ENCODE results near the gene SDE2.
"Not testable (repeated sequence)": the region's sequence is repeated elsewhere in the genome, so short reads cannot be mapped to it uniquely, and the experiment has no call there.

Gene SDE2

GRCh38 chr1:225999227-225999911 lies at the start of gene SDE2:
Gene SDE2 (minus strand): TSS chr1:225999343. CDS start chr1:225999312, 31 bp downstream.
- peak; percentile 99 for DNase-seq

DNA sequence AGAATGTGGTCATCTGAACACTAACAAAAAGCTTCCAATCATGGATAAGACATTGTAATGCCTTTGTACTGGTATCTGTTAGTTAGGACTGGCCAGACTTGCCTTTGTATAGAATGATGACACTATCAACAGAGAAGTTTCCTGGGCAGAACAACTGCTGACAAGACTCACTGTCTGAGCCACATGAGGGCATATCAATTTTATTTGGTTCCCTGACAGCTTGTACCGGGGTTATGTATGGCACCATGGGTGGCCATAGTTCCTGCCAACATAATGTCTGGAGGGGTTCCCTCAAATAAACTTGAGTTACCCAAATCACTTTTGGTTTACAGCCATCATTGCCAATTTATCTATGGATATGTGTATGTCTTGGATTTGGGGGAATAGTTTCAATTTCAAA lies 49.7 kb upstream of the SDE2 start:
- DNase-seq = no peak

DNA sequence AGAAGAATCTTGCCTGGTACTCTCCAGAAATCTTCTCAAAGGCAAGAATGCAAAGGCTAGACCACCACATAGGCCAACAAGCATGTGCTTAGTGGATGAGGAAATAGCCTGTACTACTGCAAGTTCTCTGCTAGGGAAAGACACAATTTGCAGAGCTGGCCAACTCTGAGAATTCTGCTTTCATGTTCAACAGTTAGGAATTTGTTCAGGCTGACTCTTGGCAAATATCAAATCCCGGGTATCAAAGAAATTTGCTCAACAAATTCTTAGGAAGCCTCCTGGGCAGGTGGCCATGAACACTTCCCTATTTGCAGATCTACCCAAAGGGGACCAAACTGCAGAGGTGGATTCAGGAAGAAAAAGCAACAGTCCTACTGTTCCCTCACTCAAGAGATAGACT lies 48.4 kb upstream of the SDE2 start:
- DNase-seq = no peak

- DNase-seq = no peak
These were observed 47.1 kb upstream of the SDE2 start for GRCh38 chr1:226046240-226046639.

- DNase-seq = no peak
These were observed 45.5 kb upstream of the SDE2 start for GRCh38 chr1:226044514-226045101.

GRCh38 chr1:226041419-226041818 lies 42.3 kb upstream of the SDE2 start:
- DNase-seq = no peak

DNA sequence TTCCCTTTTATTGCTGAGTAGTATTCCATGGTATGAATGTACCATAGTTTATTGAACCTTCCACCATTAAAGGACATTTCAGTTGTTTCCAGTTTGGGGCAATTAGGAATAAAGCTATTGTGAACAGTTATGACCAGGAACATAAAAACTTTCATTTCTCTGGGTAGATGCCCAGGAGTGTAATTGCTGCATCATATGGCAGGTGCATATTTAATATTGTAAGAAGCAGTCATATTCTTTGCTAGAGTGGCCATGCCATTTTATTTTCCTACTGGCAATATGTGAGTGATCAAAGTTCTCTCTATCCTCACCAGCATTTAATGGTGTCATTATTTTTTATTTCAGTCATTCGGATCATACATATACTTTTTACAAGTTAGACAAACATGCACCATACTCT lies 39.5 kb upstream of the SDE2 start:
- no peak for DNase-seq

DNA sequence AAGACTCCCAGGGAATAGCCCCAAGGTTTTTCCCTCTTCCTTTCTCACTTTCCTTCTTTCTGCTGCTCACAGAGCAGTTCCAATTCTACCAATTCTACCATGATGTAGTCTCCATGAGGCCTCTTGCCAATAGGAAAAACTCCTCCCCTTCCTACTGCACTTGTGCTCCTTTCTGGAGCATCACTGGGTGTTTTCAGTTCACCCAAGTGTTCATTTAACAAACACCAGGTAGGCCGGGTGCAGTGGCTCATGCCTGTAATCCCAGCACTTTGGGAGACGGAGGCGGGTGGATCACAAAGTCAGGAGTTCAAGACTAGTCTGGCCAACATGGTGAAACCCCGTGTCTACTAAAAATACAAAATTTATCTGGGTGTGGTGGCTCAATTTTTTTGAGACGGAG lies 36.8 kb upstream of the SDE2 start:
- no peak for DNase-seq

GRCh38 chr1:226034482-226034881 lies 35.3 kb upstream of the SDE2 start:
- no peak for DNase-seq

DNA sequence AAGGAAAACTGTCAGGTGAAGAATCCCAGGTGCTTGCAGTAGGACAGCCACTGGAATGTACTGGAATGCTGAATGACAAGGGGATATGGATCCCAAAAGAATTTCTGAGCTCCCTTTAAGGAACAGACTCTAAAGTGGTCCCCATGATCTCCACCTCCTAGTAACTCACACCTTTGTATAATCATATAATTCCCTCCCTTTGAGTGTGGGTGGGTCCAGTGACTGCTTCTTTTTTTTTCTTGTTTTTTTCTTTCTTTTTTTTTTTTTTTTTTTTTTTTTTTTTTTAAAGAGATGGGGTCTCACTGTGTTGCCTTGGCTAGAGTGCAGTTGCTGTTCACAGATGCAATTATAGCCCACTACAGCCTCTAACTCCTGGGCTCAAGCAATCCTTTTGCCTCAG lies 34.8 kb upstream of the SDE2 start:
- DNase-seq = no peak

DNA sequence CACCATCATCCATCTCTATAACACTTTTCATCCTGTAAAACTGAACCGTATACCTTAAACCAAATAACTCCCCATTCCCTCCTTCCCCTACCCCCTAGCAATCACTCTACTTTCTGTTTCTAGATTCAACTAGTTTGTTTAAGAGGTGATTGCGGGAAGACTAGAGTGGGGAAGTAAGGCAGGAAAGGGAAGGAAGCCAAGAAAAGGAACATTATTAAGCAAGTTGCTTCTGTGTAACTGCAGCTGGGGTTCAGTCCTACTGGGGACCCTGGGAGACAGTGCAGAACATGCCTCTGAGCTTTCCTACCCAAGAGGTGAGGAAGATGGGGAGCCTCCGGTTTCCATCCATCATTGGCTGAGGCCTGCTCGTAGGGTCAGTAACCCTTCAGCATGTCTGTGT lies 34.4 kb upstream of the SDE2 start:
- no peak for DNase-seq

- DNase-seq = no peak
These were observed 30.6 kb upstream of the SDE2 start for GRCh38 chr1:226029568-226030225.

GRCh38 chr1:226029093-226029496 lies 30.0 kb upstream of the SDE2 start:
- DNase-seq = no peak

GRCh38 chr1:226027538-226028217 lies 28.5 kb upstream of the SDE2 start:
- DNase-seq = no peak

GRCh38 chr1:226026833-226027232 lies 27.7 kb upstream of the SDE2 start:
- peak; percentile 46 for DNase-seq

DNA sequence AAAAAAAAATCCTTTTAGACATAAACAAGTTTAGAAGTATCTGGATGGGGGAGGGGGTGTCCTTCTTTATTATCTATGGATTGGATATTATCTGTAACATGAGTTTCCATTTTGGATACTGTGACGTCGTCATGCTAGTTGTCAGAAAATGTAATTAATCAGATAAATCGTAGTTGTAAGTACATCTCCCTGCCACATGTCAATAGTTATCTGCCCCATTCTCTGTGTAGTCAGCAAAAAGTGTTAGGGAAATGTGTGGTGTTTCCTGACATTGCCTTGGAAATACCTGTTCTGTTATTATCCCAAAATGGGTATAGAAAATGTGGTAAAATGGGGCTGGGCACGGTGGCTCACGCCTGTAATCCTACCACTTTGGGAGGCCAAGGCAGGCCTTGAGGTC lies 24.6 kb upstream of the SDE2 start:
- no peak for DNase-seq

- DNase-seq = no peak
These were observed 22.7 kb upstream of the SDE2 start for GRCh38 chr1:226021801-226022200.

DNA sequence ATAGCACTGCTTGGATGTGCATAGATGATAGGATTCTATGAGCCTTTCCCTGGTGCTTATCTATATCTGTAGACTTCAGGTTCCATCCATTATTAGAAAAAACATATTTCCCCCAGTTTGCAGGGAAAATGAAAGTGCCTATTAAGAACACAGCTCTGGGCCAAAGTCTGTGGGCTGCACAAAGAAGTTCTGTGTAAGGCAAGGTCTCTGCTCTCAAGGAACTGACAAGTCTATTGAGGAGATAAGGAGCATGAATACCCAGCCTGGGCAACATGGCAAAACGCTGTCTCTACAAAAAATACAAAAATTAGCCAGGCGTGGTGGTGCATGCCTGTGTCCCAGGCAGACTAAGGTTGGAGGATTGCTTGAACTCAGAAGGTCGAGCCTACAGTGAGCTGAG lies 22.3 kb upstream of the SDE2 start:
- no peak for DNase-seq

- DNase-seq = no peak
These were observed 20.4 kb upstream of the SDE2 start for GRCh38 chr1:226019572-226019971.

GRCh38 chr1:226017070-226017469 lies 17.9 kb upstream of the SDE2 start:
- no peak for DNase-seq

DNA sequence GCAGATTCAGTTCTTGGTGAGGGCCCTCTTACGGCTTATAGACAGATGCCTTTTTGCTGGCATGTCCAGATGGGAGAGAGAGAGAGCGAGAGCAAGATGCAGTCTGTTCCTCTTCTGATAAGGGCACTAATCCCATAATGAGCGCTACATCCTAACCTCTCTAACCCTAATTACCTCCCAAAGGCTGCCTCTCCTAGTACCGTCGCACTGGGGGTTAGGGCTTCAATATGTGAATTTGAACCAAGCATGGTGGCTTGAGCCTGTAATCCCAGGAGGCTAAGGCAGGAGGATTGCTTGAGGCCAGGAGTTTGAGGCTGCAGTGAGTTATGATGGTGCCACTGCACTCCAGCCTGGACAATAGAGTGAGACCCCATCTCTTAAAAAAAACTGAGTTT lies 10.5 kb upstream of the SDE2 start:
- no peak for DNase-seq

DNA sequence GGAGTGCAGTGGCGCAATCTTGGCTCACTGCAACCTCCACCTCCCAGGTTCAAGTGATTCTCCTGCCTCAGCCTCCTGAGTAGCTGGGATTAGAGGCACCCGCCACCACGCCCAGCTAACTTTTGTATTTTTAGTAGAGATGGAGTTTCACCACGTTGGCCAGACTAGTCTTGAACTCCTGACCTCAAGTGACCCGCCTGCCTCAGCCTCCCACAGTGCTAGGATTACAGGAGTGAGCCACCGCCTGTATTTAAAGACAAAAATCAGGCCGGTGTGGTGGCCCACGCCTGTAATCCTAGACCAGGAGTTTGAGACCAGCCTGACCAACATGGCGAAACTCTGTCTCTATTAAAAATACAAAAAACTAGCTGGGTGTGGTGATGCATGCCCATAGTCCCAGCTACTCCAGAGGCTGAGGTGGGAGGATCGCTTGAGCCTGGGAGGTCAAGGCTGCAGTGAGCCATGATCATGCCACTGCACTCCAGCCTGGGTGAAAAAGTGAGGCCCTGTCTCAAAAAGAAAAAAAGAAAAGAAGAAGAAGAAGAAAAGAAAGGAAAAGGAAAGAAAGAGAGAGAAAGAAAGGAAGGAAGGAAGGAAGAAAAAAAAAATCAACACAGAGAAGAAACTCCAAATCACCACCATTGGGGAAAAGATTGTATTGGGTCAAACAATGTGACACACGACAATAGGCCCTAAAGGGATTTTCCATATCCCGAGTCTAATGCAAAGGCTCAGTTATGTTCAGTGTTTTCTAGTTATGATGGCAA lies 8.2 kb upstream of the SDE2 start:
- not testable (repeated sequence) for DNase-seq

DNA sequence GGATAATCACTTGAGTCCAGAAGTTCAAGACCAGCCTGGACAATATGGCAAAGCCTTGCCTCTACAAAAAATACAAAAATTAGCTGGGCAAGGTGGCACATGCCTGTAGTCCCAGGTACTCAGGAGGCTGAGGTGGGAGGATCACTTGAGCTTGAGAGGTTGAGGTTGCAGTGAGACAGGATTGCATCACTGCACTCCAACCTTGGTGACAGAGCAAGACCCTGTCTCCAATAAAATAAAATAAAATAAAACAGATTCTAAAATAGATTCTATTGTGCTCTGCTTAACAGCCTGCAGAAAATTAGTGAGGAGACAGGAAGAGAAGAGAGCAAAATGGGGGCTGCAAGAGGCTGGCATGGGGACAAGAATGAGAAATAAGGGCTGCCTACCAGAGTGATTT lies 7.5 kb upstream of the SDE2 start:
- DNase-seq = no peak

All from COR-L47 (cell line).